GM12878 (cell line): Measurements from ENCODE around the gene FSTL4. TPM values are rescaled to one million over a fixed set of nuclear protein-coding genes. Genes with fewer than 3 reads are reported as not detected.

Experiments used
- ATAC-seq: fragments of 200-7000 bp; cut with Tn5 transposase; 3 replicates; pipeline ENCODE4 v1.9.1; 2020; ENCODE audit warnings: mild to moderate bottlenecking, moderate library complexity
- BruUV-seq: library from RNA; stranded (reverse); fragments of 400-500 nt; replicated peaks from 2 replicates; lab custom pipeline; 2021; lab: Mats Ljungman, UMichigan
- CTCF ChIA-PET: fragments of 300-600 bp; sonication (Branson Sonifier 250); formaldehyde crosslinking; extraction: SDS; loops from one replicate; lab custom pipeline; 2021; ENCODE audit warnings: inconsistent platforms; lab: Yijun Ruan, JAX
- POLR2A ChIA-PET: fragments of 350-600 bp; formaldehyde crosslinking; extraction: SDS; loops from one replicate; lab custom pipeline; 2021; ENCODE audit warnings: inconsistent platforms; lab: Charles Lee
- RAD21 ChIA-PET: fragments of 300-600 bp; sonication (Branson Sonifier 250); formaldehyde crosslinking; loops from one replicate; lab custom pipeline; 2023; ENCODE audit warnings: antibody characterized with exemption; ENCODE audit not compliant: unreplicated experiment; lab: Charles Lee
- SMC1A ChIA-PET: fragments of 300-600 bp; sonication (Branson Sonifier 250); formaldehyde crosslinking; loops from one replicate; lab custom pipeline; 2023; ENCODE audit not compliant: unreplicated experiment, uncharacterized antibody; lab: Charles Lee
- DNase-seq: peaks from one replicate; pipeline ENCODE4 v3.0.0-alpha.2; 2011; ENCODE audit warnings: low read depth, low spot score
- FAIRE-seq: peaks from 3 replicates; lab custom pipeline; 2011; peaks lifted over from hg19 to GRCh38; lab: Jason Lieb, UNC
- H2AFZ ChIP-seq: 2 replicates; pipeline ENCODE4 v1.6.0; 2011; ENCODE audit warnings: low read depth, low read length, control low read depth; ENCODE audit not compliant: control insufficient read depth
- H3K27ac ChIP-seq: 2 replicates; pipeline ENCODE4 v1.5.1; 2011; ENCODE audit warnings: control low read depth; ENCODE audit not compliant: control insufficient read depth, insufficient read depth
- H3K27me3 ChIP-seq, 2 experiments: replicated peaks in 1 of 2; 2 replicates each; pipeline versions ENCODE4 v1.6.0 to v1.6.1; 2011; ENCODE audit warnings: low read length in 1 of 2; ENCODE audit not compliant: control insufficient read depth in 2 of 2, insufficient read depth in 2 of 2
- H3K36me3 ChIP-seq, 2 experiments: 2 replicates each; pipeline ENCODE4 v1.5.1; 2011; ENCODE audit warnings: low read length in 1 of 2; ENCODE audit not compliant: control insufficient read depth in 2 of 2, insufficient read depth in 2 of 2
- H3K4me1 ChIP-seq: 2 replicates; pipeline ENCODE4 v1.6.1; 2011; ENCODE audit warnings: mild to moderate bottlenecking, low read length, moderate library complexity, mixed read lengths; ENCODE audit not compliant: control insufficient read depth, insufficient read depth
- H3K4me2 ChIP-seq: 2 replicates; pipeline ENCODE4 v1.6.0; 2011; ENCODE audit warnings: control low read depth; ENCODE audit not compliant: control insufficient read depth, insufficient read depth
- H3K4me3 ChIP-seq: fragments of 200-600 bp; sonication (generic); 2 replicates; pipeline ENCODE4 v1.5.1; 2016
- H3K79me2 ChIP-seq: 2 replicates; pipeline ENCODE4 v1.6.0; 2011; ENCODE audit warnings: low read length; ENCODE audit not compliant: control insufficient read depth, insufficient read depth
- H3K9ac ChIP-seq: 2 replicates; pipeline ENCODE4 v1.8.0; 2011; ENCODE audit warnings: low read length, control low read depth, mixed read lengths; ENCODE audit not compliant: control insufficient read depth, insufficient read depth
- H3K9me3 ChIP-seq: replicated peaks from 3 replicates; pipeline ENCODE4 v1.5.1; 2011; ENCODE audit warnings: mild to moderate bottlenecking, low read length; ENCODE audit not compliant: control insufficient read depth, insufficient read depth
- H4K20me1 ChIP-seq: 2 replicates; pipeline ENCODE4 v1.6.0; 2011; ENCODE audit not compliant: control insufficient read depth, insufficient read depth
- ATF7 ChIP-seq: fragments of 450-650 bp; IDR thresholded peaks from 2 replicates; pipeline ENCODE4 v1.6.1; 2016; ENCODE audit warnings: low read depth, mild to moderate bottlenecking
- MEF2A ChIP-seq: IDR thresholded peaks from 2 replicates; pipeline ENCODE4 v1.6.1; 2011; ENCODE audit warnings: low read depth, mild to moderate bottlenecking, low read length, moderate library complexity; ENCODE audit not compliant: insufficient read depth
- REST ChIP-seq: IDR thresholded peaks from 2 replicates; pipeline ENCODE4 v1.6.1; 2012; ENCODE audit warnings: mild to moderate bottlenecking, low read depth, low read length
- SIX5 ChIP-seq: IDR thresholded peaks from 2 replicates; pipeline ENCODE4 v1.6.1; 2011; ENCODE audit warnings: mild to moderate bottlenecking, low read depth, low read length, moderate library complexity; ENCODE audit not compliant: severe bottlenecking
- WGBS: methylation state at CpG from one replicate; pipeline ENCODE4 v1.1.6; 2016; ENCODE audit warnings: low lambda C conversion rate; ENCODE audit not compliant: insufficient replicate concordance, insufficient coverage; ENCODE audit errors: missing lambda C conversion rate; 5-methylcytosine and 5-hydroxymethylcytosine counted together
- in situ Hi-C: fragments of 300-500 bp; cut with MboI; formaldehyde crosslinking; loops from 9 replicates; pipeline ENCODE4 v1.14.3; 2018; ENCODE audit warnings: mixed read lengths
- intact Hi-C: fragments of 100-400 bp; cut with micrococcal nuclease; formaldehyde crosslinking; loops from one replicate; pipeline ENCODE4 v1.14.2; 2022; ENCODE audit not compliant: unreplicated experiment
- polyA plus RNA-seq, 11 experiments: library from polyadenylated mRNA; depleted of rRNA in 4 of 11; unstranded in 6 of 11; stranded (reverse) in 5 of 11; fragments of >200 nt; fragmentation: Nextera tagmentation in 4 of 11; fragmentation: Illumina TruSeq in 1 of 11; extraction: Ambion mirVana in 4 of 11; extraction: Trizol in 1 of 11; gene quantifications; 1 replicate in 1 of 11; 2 replicates in 10 of 11; pipeline versions ENCODE4 v1.2.1 to v1.2.3, GENCODE V29; 2011 to 2016; ENCODE audit warnings: inconsistent platforms in 2 of 11, missing spikeins in 2 of 11, low read depth in 1 of 11
- total RNA-seq, 4 experiments: library from RNA; depleted of rRNA in 3 of 4; stranded (reverse); fragments of >200 nt in 3 of 4; fragmentation: Illumina TruSeq in 1 of 4; extraction: Trizol in 1 of 4; gene quantifications; 2 replicates each; pipeline versions ENCODE4 v1.2.1 to v1.2.3, GENCODE V29; 2013 to 2021
- TF ChIP-seq, protein P1 (sequence below), 3 experiments: IDR thresholded peaks in 2 of 3; conservative IDR thresholded peaks in 1 of 3; 2 replicates each; pipeline ENCODE4 v1.5.1; 2011; ENCODE audit warnings: low read depth in 3 of 3, low read length in 3 of 3, mild to moderate bottlenecking in 3 of 3, control low read depth in 2 of 3, moderate library complexity in 2 of 3, inconsistent platforms in 1 of 3, mixed read lengths in 1 of 3; ENCODE audit not compliant: control insufficient read depth in 2 of 3, insufficient read depth in 1 of 3; ENCODE audit errors: extremely low read depth in 1 of 3

FSTL4 gene
- total and polyA plus RNA-seq, 10 of the 15 experiments (the other 5 are each of a cell fraction or from before 2014, with no cell fraction given), result 0.01 to 0.79 (median 0.21) TPM; not detected in 6

GRCh38 chr5:133341915-133342710, 270.2 kb downstream of the FSTL4 start:
- BruUV-seq, result no TSS peak
- Histone ChIP-seq H4K20me1 (no peaks in the 10 kb centered on the region), H3K36me3 (no peaks in the 10 kb centered on the region), H3K4me3 (no peak overlapping the region), H3K27me3 (no peaks in the 10 kb centered on the region), H3K9ac (no peak overlapping the region), H3K27ac (no peak overlapping the region), H3K4me1 (no peaks in the 10 kb centered on the region; the same call in 1 of the 2 replicates), H2AFZ (no peak overlapping the region), H3K9me3 (no peaks in the 10 kb centered on the region), H3K79me2 (no peaks in the 10 kb centered on the region), H3K4me2 (no peak overlapping the region)
- no peak for DNase-seq
- 25% methylated on average over 8 of the region's 8 CpGs for WGBS
- RAD21 ChIA-PET, result interaction anchor here (1.1 to 1.3 kb wide), 2 partner anchors 227 to 231 kb away, joined by 3 read pairs; no protein-coding TSS in a partner anchor
- ATAC-seq, result no peak
- SMC1A ChIA-PET, result interaction anchor here (1.8 kb wide), 1 partner anchor 9 kb away, joined by 5 read pairs; no protein-coding TSS in a partner anchor
- CTCF ChIA-PET, result interaction anchor here (1.1 to 2.7 kb wide), 3 partner anchors 17 to 231 kb away, joined by 3 to 6 read pairs (median 3); no protein-coding TSS in a partner anchor
- no peak for FAIRE-seq
- no peak for TF ChIP-seq ATF7
- no peak for TF ChIP-seq MEF2A
- no peak for TF ChIP-seq SIX5
- TF ChIP-seq, protein P1, sequence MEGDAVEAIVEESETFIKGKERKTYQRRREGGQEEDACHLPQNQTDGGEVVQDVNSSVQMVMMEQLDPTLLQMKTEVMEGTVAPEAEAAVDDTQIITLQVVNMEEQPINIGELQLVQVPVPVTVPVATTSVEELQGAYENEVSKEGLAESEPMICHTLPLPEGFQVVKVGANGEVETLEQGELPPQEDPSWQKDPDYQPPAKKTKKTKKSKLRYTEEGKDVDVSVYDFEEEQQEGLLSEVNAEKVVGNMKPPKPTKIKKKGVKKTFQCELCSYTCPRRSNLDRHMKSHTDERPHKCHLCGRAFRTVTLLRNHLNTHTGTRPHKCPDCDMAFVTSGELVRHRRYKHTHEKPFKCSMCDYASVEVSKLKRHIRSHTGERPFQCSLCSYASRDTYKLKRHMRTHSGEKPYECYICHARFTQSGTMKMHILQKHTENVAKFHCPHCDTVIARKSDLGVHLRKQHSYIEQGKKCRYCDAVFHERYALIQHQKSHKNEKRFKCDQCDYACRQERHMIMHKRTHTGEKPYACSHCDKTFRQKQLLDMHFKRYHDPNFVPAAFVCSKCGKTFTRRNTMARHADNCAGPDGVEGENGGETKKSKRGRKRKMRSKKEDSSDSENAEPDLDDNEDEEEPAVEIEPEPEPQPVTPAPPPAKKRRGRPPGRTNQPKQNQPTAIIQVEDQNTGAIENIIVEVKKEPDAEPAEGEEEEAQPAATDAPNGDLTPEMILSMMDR (IDR thresholded peaks at IDR 0.05 in 2 of 3, conservative IDR thresholded peaks at IDR 0.05 in 1 of 3; ENCODE audit: control insufficient read depth in 2 of 3, extremely low read depth in 1 of 3, insufficient read depth in 1 of 3, low read depth in 3 of 3, low read length in 3 of 3), result 0 out of 6 replicates have a peak, but pooled peaks of 1 of the 3 experiments have one; percentile 0
- TF ChIP-seq REST, result no peak
- POLR2A ChIA-PET, result no interaction called here
- intact Hi-C loops (no loop called here), in situ Hi-C loops (no loop called here)
